Body of pancreas (tissue), 4 donors: ENCODE measurements around the gene YIPF2. TPM values are rescaled to one million over a fixed set of nuclear protein-coding genes. Genes with fewer than 3 reads are reported as not detected.

Experiments
- ATAC-seq: fragments of 150-250 bp; one replicate; pipeline ENCODE4 v1.9.1; 2016
- DNase-seq, 4 donors: peaks; one replicate each; pipeline ENCODE4 v3.0.0-alpha.2; 2019
- H3K27ac ChIP-seq, 4 donors: fragments of 200-600 bp; sonication (generic); 1 replicate in 3 of 4; 2 replicates in 1 of 4; pipeline versions ENCODE4 v1.5.1 to v1.6.1; 2016 to 2019; ENCODE audit warnings: mild to moderate bottlenecking in 1 of 4, mixed read lengths in 1 of 4, moderate library complexity in 1 of 4
- H3K27me3 ChIP-seq, 2 donors: fragments of 200-600 bp; sonication (generic); one replicate each; pipeline ENCODE4 v1.6.0; 2016; ENCODE audit warnings: mild to moderate bottlenecking in 1 of 2
- H3K36me3 ChIP-seq, 2 donors: fragments of 200-600 bp; sonication (generic); replicated peaks in 1 of 2; 2 replicates each; pipeline ENCODE4 v1.5.1; 2016; ENCODE audit warnings: low read depth in 2 of 2; ENCODE audit not compliant: insufficient read depth in 1 of 2
- H3K4me1 ChIP-seq: fragments of 200-600 bp; sonication (generic); one replicate; pipeline ENCODE4 v1.6.0; 2016
- H3K4me3 ChIP-seq, 2 donors: fragments of 200-600 bp; sonication (generic); 1 replicate in 1 of 2; 2 replicates in 1 of 2; pipeline ENCODE4 v1.5.1; 2016 to 2019
- H3K9me3 ChIP-seq, 3 donors: fragments of 200-600 bp; sonication (generic); 1 replicate in 2 of 3; 2 replicates in 1 of 3; pipeline ENCODE4 v1.5.1; 2016
- CTCF ChIP-seq, 7 experiments: fragments of 450-650 bp in 4 of 7; fragments of 200-600 bp in 3 of 7; sonication (generic) in 3 of 7; IDR thresholded peaks; one replicate each; pipeline ENCODE4 v1.5.1; 2016 to 2019; ENCODE audit warnings: antibody characterized with exemption in 7 of 7
- POLR2A ChIP-seq, 3 donors: fragments of 450-650 bp; IDR thresholded peaks; one replicate each; pipeline ENCODE4 v1.6.1; 2016; ENCODE audit warnings: antibody characterized with exemption in 3 of 3, mild to moderate bottlenecking in 2 of 3
- WGBS, 2 donors: methylation state at CpG; one replicate each; pipeline ENCODE4 v1.1.5; 2017; 5-methylcytosine and 5-hydroxymethylcytosine counted together
- intact Hi-C: fragments of 100-400 bp; cut with DNase I; formaldehyde crosslinking; loops from one replicate; pipeline ENCODE4 v1.15.1; 2023
- total RNA-seq, 2 donors: library from RNA; depleted of rRNA; stranded (reverse); fragments of >200 nt; gene quantifications; one replicate each; pipeline ENCODE4 v1.1.0, GENCODE V29; 2016

The YIPF2 gene
- total RNA-seq, 2 donors from 2014 or later: 52.7 to 55.3 TPM

- peak; percentile 55 to 77 (median 65) for DNase-seq
- intact Hi-C loops: loop anchor here (10.0 kb wide), 1 partner anchor 168 kb away; no protein-coding TSS in a partner anchor
- Histone ChIP-seq H3K4me3 (no peak overlapping the region), H3K4me1 (peaks cover 39% of the 10 kb centered on the region), H3K27ac (peak overlapping the region in 3 of 4 donors; percentile 51 to 61 (median 55)), H3K27me3 (no peaks in the 10 kb centered on the region), H3K36me3 (no peaks in the 10 kb centered on the region), H3K9me3 (no peaks in the 10 kb centered on the region)
- TF ChIP-seq CTCF (IDR thresholded peaks at IDR 0.05) (peak; percentile 53 to 89 (median 83)), POLR2A (IDR thresholded peaks at IDR 0.05) (no peak)
- WGBS, 2 donors: 2 to 3% methylated on average over 9 to 11 of the region's 11 CpGs
- ATAC-seq: peak; percentile 70
Observed at GRCh38 chr19:10936661-10937084, 8.2 kb upstream of the YIPF2 start.

GRCh38 chr19:10935371-10936059, 7.1 kb upstream of the YIPF2 start:
- Histone ChIP-seq H3K27me3 (no peaks in the 10 kb centered on the region), H3K4me3 (no peak overlapping the region), H3K36me3 (no peaks in the 10 kb centered on the region), H3K9me3 (no peaks in the 10 kb centered on the region), H3K27ac (no peak overlapping the region), H3K4me1 (peaks cover 33% of the 10 kb centered on the region)
- DNase-seq (no peak), ATAC-seq (no peak)
- 79 to 90% methylated on average over 9 of the region's 9 CpGs for WGBS, 2 donors
- no peak for TF ChIP-seq CTCF (IDR thresholded peaks at IDR 0.05)
- no peak for TF ChIP-seq POLR2A (IDR thresholded peaks at IDR 0.05)
- intact Hi-C loops: loop anchor here (10.0 kb wide), 1 partner anchor 169 kb away; no protein-coding TSS in a partner anchor

GRCh38 chr19:10929402-10929794, 959 bp upstream of the YIPF2 start:
- Histone ChIP-seq H3K4me1 (peaks cover 32% of the 10 kb centered on the region), H3K9me3 (no peaks in the 10 kb centered on the region), H3K27me3 (no peaks in the 10 kb centered on the region), H3K27ac (peak overlapping the region in 3 of 4 donors; percentile 54 to 83 (median 82)), H3K4me3 (peak overlapping the region; percentile 30 to 97), H3K36me3 (no peaks in the 10 kb centered on the region)
- ATAC-seq: no peak
- WGBS, 2 donors: 0 to 4% methylated on average over 3 to 24 of the region's 27 CpGs
- DNase-seq: no peak
- TF ChIP-seq POLR2A (IDR thresholded peaks at IDR 0.05) (no peak), CTCF (IDR thresholded peaks at IDR 0.05) (no peak)
- intact Hi-C loops: loop anchor here (10.0 kb wide), 1 partner anchor 55 kb away; the partner anchor contains the start of gene CARM1

GRCh38 chr19:10927730-10928562, 493 bp downstream of the YIPF2 start:
- peak overlapping the region; percentile 48 to 83 (median 76) for H3K27ac ChIP-seq
- 0 to 4% methylated on average over 13 to 41 of the region's 47 CpGs for WGBS, 2 donors
- no peaks in the 10 kb centered on the region for H3K27me3 ChIP-seq
- intact Hi-C loops: loop anchor here (10.0 kb wide), 1 partner anchor 53 kb away; the partner anchor contains the start of gene CARM1
- DNase-seq: peak in 2 of 4 donors; percentile 18 to 47
- H3K9me3 ChIP-seq: no peaks in the 10 kb centered on the region
- TF ChIP-seq POLR2A (IDR thresholded peaks at IDR 0.05) (no peak), CTCF (IDR thresholded peaks at IDR 0.05) (no peak)
- ATAC-seq: peak; percentile 5
- H3K4me3 ChIP-seq: peak overlapping the region; percentile 30 to 97
- peaks cover 0 to 10% of the 10 kb centered on the region in 2 donors for H3K36me3 ChIP-seq
- H3K4me1 ChIP-seq: peaks cover 32% of the 10 kb centered on the region
